GM23248 (cell line): ENCODE data around the gene BMAL1.

Source experiments
- EZH2 ChIP-seq: fragments of 200-600 bp; sonication (generic); IDR thresholded peaks from 2 replicates; pipeline ENCODE4 v1.6.1; 2018; ENCODE audit warnings: antibody characterized with exemption, mild to moderate bottlenecking; ENCODE audit not compliant: insufficient read depth, poor library complexity, severe bottlenecking
- EZH2phosphoT487 ChIP-seq: fragments of 200-600 bp; sonication (generic); IDR thresholded peaks from 2 replicates; pipeline ENCODE4 v1.6.1; 2018; ENCODE audit warnings: antibody characterized with exemption, moderate library complexity, mild to moderate bottlenecking, low read depth; ENCODE audit not compliant: insufficient read depth

DNA sequence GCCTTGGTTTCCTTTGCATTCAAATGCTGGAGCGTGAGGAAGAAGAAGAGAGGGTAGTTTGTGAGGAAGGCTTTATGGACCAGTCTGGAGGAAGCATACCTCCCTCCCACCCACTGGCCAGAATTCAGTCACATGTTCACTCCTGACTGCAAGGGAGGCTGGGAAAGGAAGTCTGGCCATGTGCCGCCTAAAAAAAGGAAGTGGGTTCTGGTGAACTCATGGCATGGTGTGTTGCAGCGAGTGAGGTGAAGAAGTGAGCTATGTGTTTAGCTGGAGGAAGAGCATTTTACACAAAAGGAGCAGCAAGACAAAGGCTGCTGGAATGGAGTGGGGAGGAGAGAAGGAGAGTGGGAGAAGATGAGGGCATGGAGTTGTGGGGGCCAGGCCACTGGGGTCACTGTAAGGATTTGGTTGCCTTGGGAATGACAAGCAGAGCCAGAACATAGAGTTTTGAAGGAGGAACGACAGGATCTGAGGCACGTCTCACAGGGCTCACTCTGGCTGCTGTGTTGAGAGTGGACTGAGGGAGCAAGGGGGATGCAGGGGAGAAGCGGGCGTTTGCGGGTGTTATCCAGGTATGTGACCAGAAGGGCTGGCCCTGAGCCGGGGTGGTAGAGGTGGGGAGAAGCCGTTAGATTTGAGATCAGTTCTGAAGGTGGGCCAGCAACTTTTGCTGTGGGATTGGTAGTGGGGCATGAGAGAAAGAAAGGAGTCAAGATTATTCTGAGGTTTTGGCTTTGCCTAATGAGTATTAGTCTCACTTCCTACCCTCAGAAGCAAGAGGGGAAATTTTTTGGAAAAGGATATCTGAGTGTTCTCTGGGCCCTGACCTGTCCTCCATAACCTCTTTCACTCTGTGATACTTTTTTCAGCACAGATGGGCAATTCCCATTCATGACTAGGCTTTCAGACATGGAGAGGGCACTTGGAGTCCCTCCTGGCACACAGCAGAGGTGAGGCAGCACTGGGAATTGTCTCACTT is 26.4 kb downstream of the BMAL1 start:
- no peak for TF ChIP-seq EZH2
- no peak for TF ChIP-seq EZH2phosphoT487
